A673 (cell line): ENCODE data around the gene RASSF8.

Experiments
- EZH2 ChIP-seq: fragments of 200-600 bp; sonication (generic); IDR thresholded peaks from 2 replicates; pipeline ENCODE4 v1.6.1; 2017; ENCODE audit warnings: borderline replicate concordance, low read depth, mild to moderate bottlenecking, mixed read lengths, antibody characterized with exemption, low read length; ENCODE audit not compliant: poor library complexity, severe bottlenecking
- TF ChIP-seq, protein P1 (sequence below): fragments of 300-800, 200-600 bp; sonication (generic); conservative IDR thresholded peaks from 2 replicates; pipeline ENCODE4 v1.5.1; 2017; ENCODE audit warnings: low read depth, mild to moderate bottlenecking, antibody characterized with exemption, low read length, moderate library complexity, mixed read lengths

DNA sequence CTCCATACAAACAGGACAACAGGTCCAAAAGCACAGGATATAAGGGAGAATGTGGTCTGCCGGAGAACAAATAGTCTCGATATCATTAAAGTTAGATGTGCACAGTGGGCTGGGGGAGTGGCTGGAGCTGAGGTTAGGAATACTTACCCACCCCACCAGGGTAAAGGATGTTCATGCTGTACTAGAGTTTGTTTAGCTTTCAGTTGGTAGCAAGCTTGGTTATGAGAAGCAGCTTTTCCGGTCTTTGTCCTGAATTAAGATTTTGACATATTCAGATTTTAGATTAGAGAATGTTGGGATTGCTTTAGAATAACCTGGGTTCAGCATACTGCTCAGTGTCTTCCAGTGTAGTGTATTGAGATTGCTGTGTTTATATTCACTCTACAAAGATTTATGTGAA, 16.7 kb downstream of the RASSF8 start:
- TF ChIP-seq, protein P1, sequence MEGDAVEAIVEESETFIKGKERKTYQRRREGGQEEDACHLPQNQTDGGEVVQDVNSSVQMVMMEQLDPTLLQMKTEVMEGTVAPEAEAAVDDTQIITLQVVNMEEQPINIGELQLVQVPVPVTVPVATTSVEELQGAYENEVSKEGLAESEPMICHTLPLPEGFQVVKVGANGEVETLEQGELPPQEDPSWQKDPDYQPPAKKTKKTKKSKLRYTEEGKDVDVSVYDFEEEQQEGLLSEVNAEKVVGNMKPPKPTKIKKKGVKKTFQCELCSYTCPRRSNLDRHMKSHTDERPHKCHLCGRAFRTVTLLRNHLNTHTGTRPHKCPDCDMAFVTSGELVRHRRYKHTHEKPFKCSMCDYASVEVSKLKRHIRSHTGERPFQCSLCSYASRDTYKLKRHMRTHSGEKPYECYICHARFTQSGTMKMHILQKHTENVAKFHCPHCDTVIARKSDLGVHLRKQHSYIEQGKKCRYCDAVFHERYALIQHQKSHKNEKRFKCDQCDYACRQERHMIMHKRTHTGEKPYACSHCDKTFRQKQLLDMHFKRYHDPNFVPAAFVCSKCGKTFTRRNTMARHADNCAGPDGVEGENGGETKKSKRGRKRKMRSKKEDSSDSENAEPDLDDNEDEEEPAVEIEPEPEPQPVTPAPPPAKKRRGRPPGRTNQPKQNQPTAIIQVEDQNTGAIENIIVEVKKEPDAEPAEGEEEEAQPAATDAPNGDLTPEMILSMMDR, result no peak
- no peak for TF ChIP-seq EZH2
